NCI-H748 (cell line): ENCODE measurements around the gene CT83.

Source experiments
- DNase-seq: peaks from one replicate; lab custom pipeline; 2025; ENCODE audit not compliant: unreplicated experiment; lab: John Stamatoyannopoulos, UW

Gene CT83, protein sequence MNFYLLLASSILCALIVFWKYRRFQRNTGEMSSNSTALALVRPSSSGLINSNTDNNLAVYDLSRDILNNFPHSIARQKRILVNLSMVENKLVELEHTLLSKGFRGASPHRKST

DNA sequence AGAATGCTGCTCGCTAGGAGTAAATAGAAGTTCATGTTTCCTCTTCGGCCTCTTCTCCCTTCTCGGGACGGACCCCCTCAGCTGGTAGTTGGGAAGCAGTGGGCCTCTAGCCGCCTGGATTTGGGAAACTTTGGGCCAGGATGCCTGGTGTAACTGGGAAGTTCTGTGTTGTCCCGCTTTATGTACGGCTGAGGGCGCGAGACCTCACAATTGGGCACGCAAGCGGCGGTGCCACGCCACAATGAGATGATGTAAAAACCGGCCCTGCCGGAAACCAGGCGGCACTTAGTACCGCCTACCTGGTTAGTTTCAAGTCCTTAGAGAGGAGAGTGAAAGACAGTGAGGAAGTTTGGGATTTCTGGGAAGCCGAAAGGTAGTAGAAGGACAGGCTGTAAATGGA is at the start of gene CT83:
Gene CT83, minus strand, starts transcription at position 155 of the 400 bp plus-strand sequence. Its CDS starts 120 bp downstream, at position 35.
- no peak for DNase-seq

DNA sequence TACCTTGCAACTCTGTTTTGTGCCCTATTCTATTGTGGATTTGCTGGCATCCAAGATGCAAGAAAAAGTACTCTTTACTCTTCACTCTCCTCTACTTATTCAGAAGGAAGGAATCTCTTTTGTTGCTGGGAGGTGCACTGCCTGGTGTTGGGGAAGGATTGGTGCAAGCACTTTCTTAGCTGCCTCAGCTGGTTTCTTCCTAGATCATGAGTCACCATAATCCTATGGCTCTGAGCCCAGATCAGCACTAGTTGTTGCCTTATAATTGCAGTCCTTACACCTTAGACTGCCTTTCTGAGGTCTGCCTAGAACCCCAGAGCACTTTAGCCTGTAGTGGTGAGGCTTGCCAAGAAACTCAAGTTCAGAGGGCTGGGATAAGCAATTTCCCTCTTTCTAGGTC is 37.0 kb upstream of the CT83 start:
- no peak for DNase-seq

DNA sequence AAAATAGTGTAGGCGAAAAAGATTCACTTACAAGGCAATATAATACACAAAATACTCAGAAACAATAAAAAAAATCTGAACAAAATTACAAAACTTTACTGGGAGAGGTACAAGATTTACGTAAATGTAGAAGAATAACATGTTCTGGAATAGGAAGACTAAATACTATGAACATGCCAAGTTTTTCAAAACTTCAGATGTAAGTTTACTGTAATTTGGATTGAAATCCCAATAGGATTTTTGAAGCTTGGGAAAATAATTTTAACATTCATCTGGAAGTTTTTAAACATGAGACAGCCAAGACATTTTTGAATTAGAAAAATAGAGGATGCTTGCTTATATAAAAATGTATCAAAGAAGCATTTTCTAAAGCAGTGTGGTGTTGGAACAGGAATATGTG is 30.5 kb upstream of the CT83 start:
- no peak for DNase-seq

DNA sequence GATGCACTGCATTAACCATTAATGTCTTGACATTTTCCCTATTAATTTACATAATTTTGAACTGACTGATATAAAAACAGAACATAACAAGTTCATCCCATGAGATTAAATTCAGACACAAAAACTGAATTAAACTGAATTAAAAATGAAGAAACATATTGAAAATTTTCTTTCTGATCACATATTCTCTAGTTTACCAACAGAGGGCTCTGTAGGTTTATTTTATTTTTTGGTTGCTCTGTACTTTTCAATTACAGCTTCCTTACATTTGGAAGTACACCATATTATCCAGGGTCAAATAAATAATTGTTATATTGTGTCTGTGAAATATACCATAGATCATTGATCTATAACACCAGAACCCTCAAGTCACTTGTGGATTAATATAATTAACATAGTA is 27.3 kb upstream of the CT83 start:
- peak; percentile 43 for DNase-seq

DNA sequence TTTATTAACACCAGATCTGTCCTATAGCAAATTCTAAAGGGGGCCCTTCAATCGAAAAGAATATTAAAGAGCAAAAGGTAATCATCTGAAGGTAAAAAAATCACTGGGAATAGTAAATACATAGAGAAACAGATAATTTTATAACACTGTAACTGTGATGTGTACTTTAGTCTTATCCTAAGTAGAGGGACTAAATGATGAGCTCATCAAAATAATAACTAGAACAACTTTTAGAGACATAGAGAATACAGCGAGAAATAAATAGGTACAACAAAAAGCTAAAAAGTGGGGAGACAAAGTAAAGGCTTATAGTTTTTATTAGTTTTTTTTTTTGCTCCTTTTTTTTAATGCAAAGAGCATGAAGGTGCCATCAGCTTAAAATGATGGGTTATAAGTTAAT is 17.3 kb upstream of the CT83 start:
- no peak for DNase-seq

DNA sequence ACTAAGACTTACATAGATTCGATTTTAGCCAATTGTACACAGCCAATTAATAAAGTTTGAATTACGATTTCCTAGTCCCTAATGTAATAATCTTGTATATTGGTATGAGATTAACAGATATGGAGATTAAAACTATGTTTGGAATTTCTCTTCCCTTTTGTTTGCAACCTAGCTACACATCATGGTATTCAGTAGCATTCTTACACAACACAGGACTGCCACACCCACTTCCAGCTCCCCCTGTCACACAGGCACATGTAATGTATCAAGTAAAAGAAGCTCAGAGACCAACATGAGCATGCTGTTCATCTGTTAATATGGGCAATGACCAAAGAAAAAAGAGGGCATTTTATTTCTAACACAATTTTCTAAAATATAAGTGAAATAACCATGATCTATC is 13.6 kb downstream of the CT83 start:
- DNase-seq, result no peak

DNA sequence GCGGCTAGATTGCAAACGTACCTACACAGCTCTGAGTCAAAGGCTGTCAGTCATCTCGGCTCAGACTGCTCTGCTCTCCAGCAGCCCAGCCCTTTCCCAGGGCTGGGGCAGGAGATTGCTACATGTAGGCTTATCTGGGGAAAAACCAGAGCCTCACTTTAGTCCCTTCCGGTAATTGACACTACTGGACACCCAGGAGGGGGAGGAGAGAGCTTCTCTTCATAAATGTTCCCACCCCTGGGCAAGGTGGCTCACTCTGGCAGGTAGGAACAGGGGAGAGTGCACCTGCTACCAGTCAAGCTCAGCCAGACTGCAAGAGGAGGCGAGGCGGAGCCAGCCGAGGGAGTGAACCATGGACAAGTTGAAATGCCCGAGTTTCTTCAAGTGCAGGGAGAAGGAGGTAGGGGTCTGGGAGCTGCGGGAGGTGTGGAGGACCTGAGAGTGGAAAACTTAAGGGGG is 26.4 kb downstream of the CT83 start, which contains the start of gene SLC6A14:
Gene SLC6A14, plus strand, starts transcription at position 249 of the 459 bp plus-strand sequence. Its CDS starts 104 bp downstream, at position 353.
- DNase-seq, result peak; percentile 19

DNA sequence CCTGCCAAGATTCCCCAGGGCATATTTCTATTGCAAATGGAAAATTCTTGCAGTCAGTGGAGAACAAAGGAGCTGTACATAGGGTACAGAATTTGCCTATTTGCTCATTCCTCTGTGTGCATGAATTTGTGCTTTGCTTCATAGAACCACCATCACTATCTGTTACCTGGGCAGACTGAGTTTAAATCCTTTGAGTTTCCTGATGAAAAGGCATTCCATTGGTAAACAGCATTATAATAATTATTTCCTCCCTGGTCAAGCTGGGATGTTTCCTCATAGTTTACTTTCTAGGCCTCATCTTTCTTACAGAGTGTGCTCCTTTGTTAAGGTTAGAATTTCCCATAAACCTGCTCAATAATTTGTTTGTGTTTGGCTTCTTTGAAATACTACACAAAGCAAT is 27.2 kb downstream of the CT83 start:
- DNase-seq, result no peak

DNA sequence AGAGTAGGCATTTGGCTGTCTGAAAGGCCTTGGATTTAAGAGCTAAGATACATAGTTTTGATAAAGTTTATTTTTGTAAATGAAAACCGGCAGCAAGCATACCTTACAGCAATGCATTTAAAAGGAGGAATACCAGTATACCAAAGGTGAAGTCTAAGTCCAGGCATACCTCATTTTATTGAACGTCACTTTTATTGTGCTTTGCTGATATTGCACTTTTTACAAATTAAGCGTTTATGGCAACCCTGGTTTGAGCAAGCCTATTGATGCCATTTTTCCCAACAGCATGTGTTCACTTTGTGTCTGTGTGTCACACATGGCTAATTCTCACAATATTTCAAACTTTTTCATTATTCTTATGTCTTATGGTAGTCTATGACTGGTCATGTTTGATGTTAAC is 34.8 kb downstream of the CT83 start:
- DNase-seq, result no peak

DNA sequence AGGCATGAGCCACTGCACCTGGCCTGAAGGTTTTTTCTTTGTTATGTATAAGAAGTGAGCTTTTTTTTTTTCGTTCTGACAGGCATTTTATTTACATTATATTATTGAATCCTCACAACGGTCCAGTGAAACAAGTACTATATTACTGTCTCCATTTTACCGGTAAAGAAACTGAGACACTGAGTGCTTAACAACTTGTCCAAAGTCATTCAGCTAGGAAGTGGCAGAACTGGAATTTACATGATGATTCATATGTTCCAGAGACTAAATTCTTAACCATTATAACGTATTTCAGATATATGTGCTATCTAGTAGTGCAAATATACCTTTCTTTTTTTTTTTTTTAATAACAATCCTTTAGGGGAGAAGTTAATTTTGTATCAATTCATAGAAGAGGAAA is 44.8 kb downstream of the CT83 start:
- DNase-seq, result no peak

DNA sequence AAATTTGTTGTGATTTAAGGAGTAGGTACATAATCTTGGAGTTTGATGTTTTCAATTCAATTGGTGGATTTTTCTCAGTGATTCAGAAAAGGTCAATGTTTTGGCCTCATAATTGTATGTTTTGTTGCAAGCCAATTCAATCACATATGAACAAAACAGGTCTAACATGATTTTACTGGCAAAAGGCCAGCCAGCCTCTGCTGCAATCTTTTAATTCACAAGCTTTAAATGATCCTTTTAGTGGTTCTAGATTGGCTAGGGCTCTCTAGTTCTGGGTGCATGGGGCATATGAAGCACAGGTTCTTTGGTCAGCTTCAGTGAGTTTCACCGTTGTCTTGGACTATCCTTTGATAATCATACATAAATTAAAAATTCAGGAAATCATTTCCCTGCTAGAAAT is 45.6 kb downstream of the CT83 start:
- peak; percentile 93 for DNase-seq

DNA sequence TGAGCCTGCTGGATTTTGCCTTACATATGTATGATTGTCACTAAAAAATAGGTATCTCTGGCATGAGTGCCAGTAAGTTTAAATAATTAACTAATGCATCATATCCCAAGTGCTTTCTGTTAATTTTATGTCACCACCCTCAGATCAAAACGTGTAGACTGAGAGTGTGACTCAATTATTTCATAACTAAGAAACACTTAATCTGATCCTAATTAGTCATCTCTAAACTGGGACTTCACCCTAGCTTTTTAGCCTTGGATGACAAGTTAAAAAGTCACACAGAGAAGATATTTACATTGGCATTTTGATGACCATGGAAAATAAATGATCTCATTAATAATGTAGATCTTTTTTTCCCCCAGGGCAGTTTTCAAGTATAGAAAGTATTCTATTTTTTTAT is 49.5 kb downstream of the CT83 start:
- no peak for DNase-seq
